A673 (cell line): ENCODE data around the gene VPS35. TPM values are rescaled to one million over a fixed set of nuclear protein-coding genes. Genes with fewer than 3 reads are reported as not detected.

Source experiments
- BruUV-seq: library from RNA; stranded (reverse); fragments of 400-500 nt; replicated peaks from 2 replicates; lab custom pipeline; 2021; lab: Mats Ljungman, UMichigan
- CTCF ChIA-PET: fragments of 300-600 bp; sonication (Branson Sonifier 250); formaldehyde crosslinking; loops from one replicate; lab custom pipeline; 2022; ENCODE audit warnings: antibody characterized with exemption; lab: Charles Lee
- POLR2A ChIA-PET: fragments of 300-600 bp; sonication (Branson Sonifier 250); formaldehyde crosslinking; loops from one replicate; lab custom pipeline; 2022; ENCODE audit warnings: antibody characterized with exemption; ENCODE audit not compliant: low non-redundant PET; lab: Charles Lee
- DNase-seq: peaks from one replicate; pipeline ENCODE4 v3.0.0-alpha.2; 2015; ENCODE audit warnings: low spot score
- H3K27ac ChIP-seq: fragments of 200-600 bp; sonication (generic); 2 replicates; pipeline ENCODE4 v1.5.1; 2016; ENCODE audit warnings: mixed run types, low read depth, mild to moderate bottlenecking, mixed read lengths, antibody characterized with exemption, low read length; ENCODE audit not compliant: poor library complexity, severe bottlenecking
- H3K27me3 ChIP-seq: fragments of 200-600 bp; sonication (generic); replicated peaks from 2 replicates; pipeline ENCODE4 v1.6.1; 2017; ENCODE audit warnings: mixed run types, low read depth, mild to moderate bottlenecking, mixed read lengths, antibody characterized with exemption, low read length; ENCODE audit not compliant: insufficient read depth, poor library complexity
- H3K36me3 ChIP-seq: fragments of 200-600 bp; sonication (generic); 2 replicates; pipeline ENCODE4 v1.6.1; 2016; ENCODE audit warnings: mixed run types, mild to moderate bottlenecking, mixed read lengths, antibody characterized with exemption, low read length; ENCODE audit not compliant: insufficient read depth, poor library complexity, severe bottlenecking
- H3K4me1 ChIP-seq: fragments of 200-600 bp; sonication (generic); 2 replicates; pipeline ENCODE4 v1.6.1; 2017; ENCODE audit warnings: mixed run types, mild to moderate bottlenecking, mixed read lengths, antibody characterized with exemption, low read length; ENCODE audit not compliant: insufficient read depth, poor library complexity, severe bottlenecking
- H3K4me3 ChIP-seq: fragments of 200-600 bp; sonication (generic); 2 replicates; pipeline ENCODE4 v1.5.1; 2016; ENCODE audit warnings: low read depth, mixed run types, mild to moderate bottlenecking, mixed read lengths, low read length; ENCODE audit not compliant: poor library complexity, severe bottlenecking
- H3K9me3 ChIP-seq: fragments of 200-600 bp; sonication (generic); 2 replicates; pipeline ENCODE4 v1.6.1; 2016; ENCODE audit warnings: mixed run types, low read depth, mild to moderate bottlenecking, mixed read lengths, antibody characterized with exemption, low read length; ENCODE audit not compliant: poor library complexity, severe bottlenecking
- EZH2 ChIP-seq: fragments of 200-600 bp; sonication (generic); IDR thresholded peaks from 2 replicates; pipeline ENCODE4 v1.6.1; 2017; ENCODE audit warnings: borderline replicate concordance, low read depth, mild to moderate bottlenecking, mixed read lengths, antibody characterized with exemption, low read length; ENCODE audit not compliant: poor library complexity, severe bottlenecking
- intact Hi-C: fragments of 100-400 bp; cut with micrococcal nuclease; formaldehyde crosslinking; loops from one replicate; pipeline ENCODE4 v1.10.0; 2022; ENCODE audit not compliant: unreplicated experiment
- total RNA-seq: library from RNA; stranded (reverse); gene quantifications from 2 replicates; pipeline ENCODE4 v1.2.3, GENCODE V29; 2021
- TF ChIP-seq, protein P1 (sequence below): fragments of 300-800, 200-600 bp; sonication (generic); conservative IDR thresholded peaks from 2 replicates; pipeline ENCODE4 v1.5.1; 2017; ENCODE audit warnings: low read depth, mild to moderate bottlenecking, antibody characterized with exemption, low read length, moderate library complexity, mixed read lengths

VPS35 gene
- total RNA-seq, 1 experiment from 2014 or later, result 99.0 TPM

- no peak overlapping the region for H3K4me3 ChIP-seq
- no peaks in the 10 kb centered on the region for H3K27me3 ChIP-seq
- H3K27ac ChIP-seq, result no peak overlapping the region
- no peaks in the 10 kb centered on the region for H3K4me1 ChIP-seq
- DNase-seq, result no peak
- H3K36me3 ChIP-seq, result peaks cover 57% of the 10 kb centered on the region
- intact Hi-C loops, result no loop called here
- no peaks in the 10 kb centered on the region for H3K9me3 ChIP-seq
- POLR2A ChIA-PET, result interaction anchor here (0.7 kb wide), 1 partner anchor 106 kb away, joined by 3 read pairs; no protein-coding TSS in a partner anchor
- BruUV-seq, result no TSS peak
- CTCF ChIA-PET, result no interaction called here
- TF ChIP-seq, protein P1, sequence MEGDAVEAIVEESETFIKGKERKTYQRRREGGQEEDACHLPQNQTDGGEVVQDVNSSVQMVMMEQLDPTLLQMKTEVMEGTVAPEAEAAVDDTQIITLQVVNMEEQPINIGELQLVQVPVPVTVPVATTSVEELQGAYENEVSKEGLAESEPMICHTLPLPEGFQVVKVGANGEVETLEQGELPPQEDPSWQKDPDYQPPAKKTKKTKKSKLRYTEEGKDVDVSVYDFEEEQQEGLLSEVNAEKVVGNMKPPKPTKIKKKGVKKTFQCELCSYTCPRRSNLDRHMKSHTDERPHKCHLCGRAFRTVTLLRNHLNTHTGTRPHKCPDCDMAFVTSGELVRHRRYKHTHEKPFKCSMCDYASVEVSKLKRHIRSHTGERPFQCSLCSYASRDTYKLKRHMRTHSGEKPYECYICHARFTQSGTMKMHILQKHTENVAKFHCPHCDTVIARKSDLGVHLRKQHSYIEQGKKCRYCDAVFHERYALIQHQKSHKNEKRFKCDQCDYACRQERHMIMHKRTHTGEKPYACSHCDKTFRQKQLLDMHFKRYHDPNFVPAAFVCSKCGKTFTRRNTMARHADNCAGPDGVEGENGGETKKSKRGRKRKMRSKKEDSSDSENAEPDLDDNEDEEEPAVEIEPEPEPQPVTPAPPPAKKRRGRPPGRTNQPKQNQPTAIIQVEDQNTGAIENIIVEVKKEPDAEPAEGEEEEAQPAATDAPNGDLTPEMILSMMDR, result no peak
- TF ChIP-seq EZH2, result no peak
Observed at GRCh38 chr16:46696957-46697356, 8.0 kb upstream of the VPS35 start.

GRCh38 chr16:46695937-46696336 is 7.0 kb upstream of the VPS35 start:
- ChIA-PET POLR2A (no interaction called here), CTCF (interaction anchor here (0.6 kb wide), 1 partner anchor 140 kb away, joined by 5 read pairs; no protein-coding TSS in a partner anchor)
- DNase-seq, result no peak
- Histone ChIP-seq H3K4me3 (no peak overlapping the region), H3K4me1 (peaks cover 5% of the 10 kb centered on the region), H3K27me3 (no peaks in the 10 kb centered on the region), H3K27ac (no peak overlapping the region), H3K36me3 (peaks cover 66% of the 10 kb centered on the region), H3K9me3 (no peaks in the 10 kb centered on the region)
- no peak for TF ChIP-seq EZH2
- TF ChIP-seq, protein P1, result no peak
- no TSS peak for BruUV-seq
- intact Hi-C loops, result no loop called here

DNA sequence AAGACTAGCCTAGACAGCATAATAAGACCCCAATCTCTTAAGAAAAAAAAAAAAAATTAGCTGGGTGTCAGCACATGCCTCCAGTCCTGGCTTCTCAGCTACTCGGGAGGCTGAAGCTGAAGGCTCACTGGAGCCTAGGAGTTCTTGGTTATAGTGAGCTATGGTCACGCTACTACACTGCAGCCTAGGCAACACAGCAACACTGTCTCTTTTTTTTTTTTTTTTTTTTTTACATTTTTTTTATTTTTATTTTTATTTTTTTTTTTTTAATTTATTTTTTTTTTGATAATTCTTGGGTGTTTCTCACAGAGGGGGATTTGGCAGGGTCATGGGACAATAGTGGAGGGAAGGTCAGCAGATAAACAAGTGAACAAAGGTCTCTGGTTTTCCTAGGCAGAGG is 4.6 kb upstream of the VPS35 start:
- peaks cover 67% of the 10 kb centered on the region for H3K36me3 ChIP-seq

More for the DNA sequence above, 4.6 kb upstream of the VPS35 start:
- no peaks in the 10 kb centered on the region for H3K27me3 ChIP-seq
- H3K4me1 ChIP-seq, result peaks cover 5% of the 10 kb centered on the region
- DNase-seq, result no peak
- POLR2A ChIA-PET, result interaction anchor here (0.7 kb wide), 1 partner anchor 16 kb away, joined by 8 read pairs; no protein-coding TSS in a partner anchor
- no peak overlapping the region for H3K4me3 ChIP-seq
- BruUV-seq, result no TSS peak
- no peaks in the 10 kb centered on the region for H3K9me3 ChIP-seq
- intact Hi-C loops, result no loop called here
- H3K27ac ChIP-seq, result no peak overlapping the region
- TF ChIP-seq, protein P1, result no peak
- no peak for TF ChIP-seq EZH2
- CTCF ChIA-PET, result no interaction called here
